Measurements from ENCODE around the gene DPYD. TPM values are rescaled to one million over a fixed set of nuclear protein-coding genes. Genes with fewer than 3 reads are reported as not detected.

The DPYD gene
- total and polyA plus RNA-seq, 10 of the 15 experiments (the other 5 are each of a cell fraction or from before 2014, with no cell fraction given) = 5.7 to 23.8 (median 10.2) TPM

- Histone ChIP-seq H3K27me3 (replicated peaks in 1 of 2; ENCODE audit: control insufficient read depth in 2 of 2, insufficient read depth in 2 of 2, low read length in 1 of 2) (no peaks in the 10 kb centered on the region), H3K4me2 (ENCODE audit: control insufficient read depth, insufficient read depth) (no peak overlapping the region), H3K4me1 (ENCODE audit: control insufficient read depth, insufficient read depth, low read length) (no peaks in the 10 kb centered on the region), H3K9me3 (replicated peaks; ENCODE audit: control insufficient read depth, insufficient read depth, low read length) (no peaks in the 10 kb centered on the region), H2AFZ (ENCODE audit: control insufficient read depth, low read depth, low read length) (no peak overlapping the region), H4K20me1 (ENCODE audit: control insufficient read depth, insufficient read depth) (no peaks in the 10 kb centered on the region), H3K9ac (ENCODE audit: control insufficient read depth, insufficient read depth, low read length) (no peak overlapping the region), H3K4me3 (no peak overlapping the region), H3K79me2 (ENCODE audit: control insufficient read depth, insufficient read depth, low read length) (no peaks in the 10 kb centered on the region), H3K36me3 (ENCODE audit: control insufficient read depth in 2 of 2, insufficient read depth in 2 of 2, low read length in 1 of 2) (no peaks in the 10 kb centered on the region), H3K27ac (ENCODE audit: control insufficient read depth, insufficient read depth) (no peak overlapping the region)
- FAIRE-seq (no peak), ATAC-seq (no peak), DNase-seq (ENCODE audit: low read depth, low spot score) (no peak)
- ChIA-PET RAD21 (ENCODE audit: unreplicated experiment) (no interaction called here), POLR2A (no interaction called here), SMC1A (ENCODE audit: uncharacterized antibody, unreplicated experiment) (interaction anchor here (0.6 to 2.4 kb wide), 3 partner anchors 7 to 764 kb away, joined by 3 to 5 read pairs (median 5); no protein-coding TSS in a partner anchor), CTCF (interaction anchor here (0.8 kb wide), 1 partner anchor 100 kb away, joined by 3 read pairs; no protein-coding TSS in a partner anchor)
- in situ Hi-C loops (cut with MboI) (no loop called here), intact Hi-C loops (cut with micrococcal nuclease; ENCODE audit: unreplicated experiment) (no loop called here)
- no TSS peak for BruUV-seq (replicated peaks)
- no peak for TF ChIP-seq SUPT20H (IDR thresholded peaks at IDR 0.05; ENCODE audit: borderline replicate concordance, control insufficient read depth, low read depth, low read length)
- no peak for TF ChIP-seq TARDBP (IDR thresholded peaks at IDR 0.05; ENCODE audit: borderline replicate concordance)
- TF ChIP-seq E4F1 (IDR thresholded peaks at IDR 0.05; ENCODE audit: borderline replicate concordance, partially characterized antibody) = no peak
- no peak for TF ChIP-seq PAX8 (IDR thresholded peaks at IDR 0.05)
- no peak for TF ChIP-seq MXI1 (IDR thresholded peaks at IDR 0.05; ENCODE audit: low read depth, low read length)
- no peak for TF ChIP-seq ATF2 (IDR thresholded peaks at IDR 0.05; ENCODE audit: low read length)
- no peak for TF ChIP-seq HDAC6 (IDR thresholded peaks at IDR 0.05; ENCODE audit: unreplicated experiment)
- TF ChIP-seq BACH1 (IDR thresholded peaks at IDR 0.05; ENCODE audit: borderline replicate concordance) = no peak
- 94% methylated on average over 1 of the region's 1 CpG for WGBS (ENCODE audit: insufficient coverage, insufficient replicate concordance, low lambda C conversion rate, missing lambda C conversion rate)
Observed at GRCh38 chr1:97340951-97341350, 579.9 kb downstream of the DPYD start.

All from GM12878 (cell line).